Mesothelial cell of epicardium (in vitro differentiated cells): ENCODE measurements around the gene P2RY2. TPM values are rescaled to one million over a fixed set of nuclear protein-coding genes. Genes with fewer than 3 reads are reported as not detected.

Experiments
- DNase-seq, 2 experiments: peaks; one replicate each; pipeline ENCODE4 v3.0.0; 2021; ENCODE audit warnings: low spot score in 2 of 2; ENCODE audit not compliant: unreplicated experiment in 2 of 2
- H3K27ac Mint-ChIP-seq: 2 replicates; pipeline ENCODE4 v1.8.0; 2021; ENCODE audit warnings: mixed read lengths
- H3K27me3 Mint-ChIP-seq: 2 replicates; pipeline ENCODE4 v1.8.0; 2021; ENCODE audit warnings: low read depth, mixed read lengths
- H3K36me3 Mint-ChIP-seq: 2 replicates; pipeline ENCODE4 v1.8.0; 2021; ENCODE audit warnings: mixed read lengths
- H3K4me1 Mint-ChIP-seq: 2 replicates; pipeline ENCODE4 v1.8.0; 2021; ENCODE audit warnings: mixed read lengths
- H3K4me3 Mint-ChIP-seq: 2 replicates; pipeline ENCODE4 v1.8.0; 2021; ENCODE audit warnings: mild to moderate bottlenecking, moderate library complexity, mixed read lengths
- H3K9me3 Mint-ChIP-seq: 2 replicates; pipeline ENCODE4 v1.8.0; 2021; ENCODE audit warnings: mixed read lengths
- total RNA-seq: library from RNA; stranded (reverse); gene quantifications from 3 replicates; pipeline ENCODE4 v1.2.1, GENCODE V29; 2021
- TF ChIP-seq, protein P1 (sequence below): fragments of 200-600 bp; sonication (generic); IDR thresholded peaks from one replicate; pipeline ENCODE4 v1.5.0; 2021; ENCODE audit warnings: antibody characterized with exemption; ENCODE audit not compliant: unreplicated experiment

Gene P2RY2
- 4.0 to 4.5 TPM (median 4.5 TPM) in 3 replicates for total RNA-seq

GRCh38 chr11:73218106-73218829, at the start of gene P2RY2:
Gene P2RY2, plus strand, starts transcription at chr11:73218281. Its CDS starts 15,879 bp downstream, at chr11:73234160.
- TF ChIP-seq, protein P1, sequence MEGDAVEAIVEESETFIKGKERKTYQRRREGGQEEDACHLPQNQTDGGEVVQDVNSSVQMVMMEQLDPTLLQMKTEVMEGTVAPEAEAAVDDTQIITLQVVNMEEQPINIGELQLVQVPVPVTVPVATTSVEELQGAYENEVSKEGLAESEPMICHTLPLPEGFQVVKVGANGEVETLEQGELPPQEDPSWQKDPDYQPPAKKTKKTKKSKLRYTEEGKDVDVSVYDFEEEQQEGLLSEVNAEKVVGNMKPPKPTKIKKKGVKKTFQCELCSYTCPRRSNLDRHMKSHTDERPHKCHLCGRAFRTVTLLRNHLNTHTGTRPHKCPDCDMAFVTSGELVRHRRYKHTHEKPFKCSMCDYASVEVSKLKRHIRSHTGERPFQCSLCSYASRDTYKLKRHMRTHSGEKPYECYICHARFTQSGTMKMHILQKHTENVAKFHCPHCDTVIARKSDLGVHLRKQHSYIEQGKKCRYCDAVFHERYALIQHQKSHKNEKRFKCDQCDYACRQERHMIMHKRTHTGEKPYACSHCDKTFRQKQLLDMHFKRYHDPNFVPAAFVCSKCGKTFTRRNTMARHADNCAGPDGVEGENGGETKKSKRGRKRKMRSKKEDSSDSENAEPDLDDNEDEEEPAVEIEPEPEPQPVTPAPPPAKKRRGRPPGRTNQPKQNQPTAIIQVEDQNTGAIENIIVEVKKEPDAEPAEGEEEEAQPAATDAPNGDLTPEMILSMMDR = peak; percentile 54
- Mint-ChIP-seq H3K27ac (peak within 1 kb of the TSS; percentile 39), H3K4me1 (peaks cover 36% of the 10 kb centered on the region), H3K4me3 (peak within 1 kb of the TSS; percentile 72), H3K9me3 (no peaks in the 10 kb centered on the region), H3K27me3 (peaks cover 24% of the 10 kb centered on the region), H3K36me3 (no peaks in the 10 kb centered on the region)
- peak; percentile 49 to 78 for DNase-seq

GRCh38 chr11:73168925-73169579, 49.0 kb upstream of the P2RY2 start:
- no peak for DNase-seq
- H3K4me1 Mint-ChIP-seq = no peaks in the 10 kb centered on the region
- H3K27me3 Mint-ChIP-seq = no peaks in the 10 kb centered on the region
- H3K36me3 Mint-ChIP-seq = no peaks in the 10 kb centered on the region
- TF ChIP-seq, protein P1 = no peak
- no peak overlapping the region for H3K27ac Mint-ChIP-seq
- H3K4me3 Mint-ChIP-seq = no peak overlapping the region
- H3K9me3 Mint-ChIP-seq = no peaks in the 10 kb centered on the region

GRCh38 chr11:73170140-73170539, 47.9 kb upstream of the P2RY2 start:
- TF ChIP-seq, protein P1 = no peak
- no peak for DNase-seq
- H3K9me3 Mint-ChIP-seq = no peaks in the 10 kb centered on the region
- no peaks in the 10 kb centered on the region for H3K36me3 Mint-ChIP-seq
- no peaks in the 10 kb centered on the region for H3K27me3 Mint-ChIP-seq
- no peak overlapping the region for H3K27ac Mint-ChIP-seq
- no peaks in the 10 kb centered on the region for H3K4me1 Mint-ChIP-seq
- no peak overlapping the region for H3K4me3 Mint-ChIP-seq

GRCh38 chr11:73171436-73172161, 46.5 kb upstream of the P2RY2 start:
- no peak for DNase-seq
- no peak overlapping the region for H3K4me3 Mint-ChIP-seq
- peaks cover 9% of the 10 kb centered on the region for H3K4me1 Mint-ChIP-seq
- no peak overlapping the region for H3K27ac Mint-ChIP-seq
- no peaks in the 10 kb centered on the region for H3K27me3 Mint-ChIP-seq
- TF ChIP-seq, protein P1 = no peak
- no peaks in the 10 kb centered on the region for H3K36me3 Mint-ChIP-seq
- H3K9me3 Mint-ChIP-seq = no peaks in the 10 kb centered on the region

DNA sequence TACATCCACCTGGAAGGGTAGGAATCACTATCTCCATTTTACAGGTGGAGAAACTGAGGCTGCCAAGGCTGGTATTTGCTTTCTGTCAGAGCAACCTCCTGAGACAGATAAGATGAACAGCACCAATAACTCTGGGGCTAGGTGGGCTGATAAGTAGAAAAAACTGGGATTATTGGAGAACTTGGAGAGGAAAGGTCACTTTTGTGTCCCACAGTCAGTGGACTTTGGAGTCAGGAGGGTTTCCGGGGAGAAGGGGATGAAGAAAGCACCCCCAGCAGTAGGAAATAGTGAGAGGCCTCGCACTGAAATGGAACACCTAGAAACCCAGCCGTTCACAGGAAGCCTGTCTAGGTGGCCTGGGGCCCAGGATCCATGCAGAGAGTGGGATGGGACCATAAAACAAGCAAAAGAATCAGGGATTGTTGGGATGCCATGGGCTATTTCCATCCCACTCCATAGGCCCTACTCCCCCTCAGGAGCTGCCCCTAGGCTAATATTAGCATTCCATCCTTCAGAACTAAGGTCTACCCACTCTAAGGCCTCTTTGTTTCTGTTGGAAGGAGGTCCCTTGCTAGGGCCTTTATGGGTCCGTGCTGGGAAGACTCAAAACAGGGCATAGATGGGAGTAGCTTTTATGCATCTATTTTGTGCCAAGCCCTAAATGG, 45.0 kb upstream of the P2RY2 start:
- DNase-seq = no peak
- peaks cover 12% of the 10 kb centered on the region for H3K4me1 Mint-ChIP-seq
- no peaks in the 10 kb centered on the region for H3K9me3 Mint-ChIP-seq
- no peak overlapping the region for H3K4me3 Mint-ChIP-seq
- H3K27ac Mint-ChIP-seq = no peak overlapping the region
- TF ChIP-seq, protein P1 = no peak
- H3K27me3 Mint-ChIP-seq = peaks cover under 1% of the 10 kb centered on the region
- no peaks in the 10 kb centered on the region for H3K36me3 Mint-ChIP-seq
